Liver (tissue), 9 donors: ENCODE measurements around the gene TMEM135. TPM values are rescaled to one million over a fixed set of nuclear protein-coding genes. Genes with fewer than 3 reads are reported as not detected.

Experiments used
- DNase-seq: peaks from one replicate; pipeline ENCODE4 v3.0.0-alpha.2; 2017; ENCODE audit warnings: low spot score
- H3K27ac ChIP-seq, 2 donors: one replicate each; pipeline ENCODE4 v1.7.0; 2013; ENCODE audit warnings: inconsistent platforms in 2 of 2, low read length in 2 of 2, control low read depth in 1 of 2, low read depth in 1 of 2, mild to moderate bottlenecking in 1 of 2
- H3K27me3 ChIP-seq, 4 donors: one replicate each; pipeline versions ENCODE4 v1.6.1 to v1.7.0; 2013; ENCODE audit warnings: low read length in 3 of 4, inconsistent platforms in 1 of 4, mild to moderate bottlenecking in 1 of 4, moderate library complexity in 1 of 4; ENCODE audit not compliant: control insufficient read depth in 4 of 4, insufficient read depth in 4 of 4
- H3K36me3 ChIP-seq, 4 donors: one replicate each; pipeline versions ENCODE4 v1.6.1 to v1.7.0; 2013; ENCODE audit warnings: low read length in 3 of 4, mild to moderate bottlenecking in 3 of 4, low read depth in 1 of 4, moderate library complexity in 1 of 4; ENCODE audit not compliant: control insufficient read depth in 4 of 4, insufficient read depth in 3 of 4
- H3K4me1 ChIP-seq, 4 donors: one replicate each; pipeline versions ENCODE4 v1.6.1 to v1.7.0; 2013; ENCODE audit warnings: low read length in 3 of 4, mild to moderate bottlenecking in 3 of 4, moderate library complexity in 1 of 4; ENCODE audit not compliant: control insufficient read depth in 4 of 4, insufficient read depth in 4 of 4
- H3K4me3 ChIP-seq, 3 donors: one replicate each; pipeline versions ENCODE4 v1.6.1 to v1.7.0; 2013; ENCODE audit warnings: low read length in 3 of 3, control low read depth in 1 of 3, low read depth in 1 of 3, mild to moderate bottlenecking in 1 of 3
- H3K9ac ChIP-seq, 2 donors: one replicate each; pipeline ENCODE4 v1.7.0; 2013; ENCODE audit warnings: low read length in 2 of 2, mild to moderate bottlenecking in 2 of 2, moderate library complexity in 2 of 2, control low read depth in 1 of 2, low read depth in 1 of 2
- H3K9me3 ChIP-seq, 4 donors: one replicate each; pipeline versions ENCODE4 v1.6.1 to v1.7.0; 2013; ENCODE audit warnings: low read length in 3 of 4; ENCODE audit not compliant: control insufficient read depth in 4 of 4
- EGR1 ChIP-seq, 2 donors: IDR thresholded peaks; 2 replicates each; pipeline ENCODE4 v1.6.1; 2016 to 2018; ENCODE audit warnings: antibody characterized with exemption in 2 of 2, low read depth in 2 of 2
- HNF4A ChIP-seq, 2 donors: conservative IDR thresholded peaks; 2 replicates each; pipeline ENCODE4 v1.6.1; 2016; ENCODE audit warnings: antibody characterized with exemption in 2 of 2, mild to moderate bottlenecking in 2 of 2
- HNF4G ChIP-seq: IDR thresholded peaks from 2 replicates; pipeline ENCODE4 v1.6.1; 2016; ENCODE audit warnings: antibody characterized with exemption
- JUND ChIP-seq, 2 donors: IDR thresholded peaks; 2 replicates each; pipeline ENCODE4 v1.6.1; 2016; ENCODE audit warnings: antibody characterized with exemption in 2 of 2
- RAD21 ChIP-seq, 2 donors: IDR thresholded peaks; 2 replicates each; pipeline ENCODE4 v1.6.1; 2016; ENCODE audit warnings: antibody characterized with exemption in 2 of 2, mild to moderate bottlenecking in 2 of 2
- SP1 ChIP-seq: IDR thresholded peaks from 2 replicates; pipeline ENCODE4 v1.6.1; 2018; ENCODE audit warnings: antibody characterized with exemption, mild to moderate bottlenecking
- TAF1 ChIP-seq: conservative IDR thresholded peaks from 2 replicates; pipeline ENCODE4 v1.6.1; 2016; ENCODE audit warnings: antibody characterized with exemption, mild to moderate bottlenecking
- YY1 ChIP-seq: IDR thresholded peaks from 2 replicates; pipeline ENCODE4 v1.6.1; 2016; ENCODE audit warnings: antibody characterized with exemption, mild to moderate bottlenecking
- ZBTB33 ChIP-seq: IDR thresholded peaks from 2 replicates; pipeline ENCODE4 v1.6.1; 2016; ENCODE audit warnings: antibody characterized with exemption
- WGBS: extraction: QIAGEN DNeasy Blood & Tissue Kit; methylation state at CpG from one replicate; pipeline ENCODE4 v1.1.7; 2013; 5-methylcytosine and 5-hydroxymethylcytosine counted together
- polyA plus RNA-seq, 2 donors: library from polyadenylated mRNA; stranded (reverse) in 1 of 2; unstranded in 1 of 2; fragments of 200-250 nt in 1 of 2; fragments of >200 nt in 1 of 2; fragmentation: Nextera tagmentation in 1 of 2; extraction: Ambion mirVana in 1 of 2; gene quantifications; one replicate each; pipeline versions ENCODE4 v1.2.1 to v1.2.3, GENCODE V29; 2013 to 2015
- total RNA-seq, 2 donors: library from RNA; depleted of rRNA; stranded (reverse); fragments of >200 nt; gene quantifications; one replicate each; pipeline ENCODE4 v1.2.3, GENCODE V29; 2014
- TF ChIP-seq, protein P1 (sequence below): fragments of 150-350 bp; IDR thresholded peaks from 2 replicates; pipeline ENCODE4 v1.5.1; 2017; ENCODE audit warnings: improper control_type of control experiment, low read depth, low read length; ENCODE audit not compliant: missing input control
- TF ChIP-seq, protein P2 (sequence below): IDR thresholded peaks from 2 replicates; pipeline ENCODE4 v1.6.1; 2016; ENCODE audit warnings: antibody characterized with exemption, mild to moderate bottlenecking
- donor health status: healthy.
- donor health status: healthy.
- donor health status: healthy.
- donor health status: healthy.
- donor health status: healthy.

Gene TMEM135
- total and polyA plus RNA-seq, 4 donors: 10.0 to 38.9 (median 23.5) TPM

DNA sequence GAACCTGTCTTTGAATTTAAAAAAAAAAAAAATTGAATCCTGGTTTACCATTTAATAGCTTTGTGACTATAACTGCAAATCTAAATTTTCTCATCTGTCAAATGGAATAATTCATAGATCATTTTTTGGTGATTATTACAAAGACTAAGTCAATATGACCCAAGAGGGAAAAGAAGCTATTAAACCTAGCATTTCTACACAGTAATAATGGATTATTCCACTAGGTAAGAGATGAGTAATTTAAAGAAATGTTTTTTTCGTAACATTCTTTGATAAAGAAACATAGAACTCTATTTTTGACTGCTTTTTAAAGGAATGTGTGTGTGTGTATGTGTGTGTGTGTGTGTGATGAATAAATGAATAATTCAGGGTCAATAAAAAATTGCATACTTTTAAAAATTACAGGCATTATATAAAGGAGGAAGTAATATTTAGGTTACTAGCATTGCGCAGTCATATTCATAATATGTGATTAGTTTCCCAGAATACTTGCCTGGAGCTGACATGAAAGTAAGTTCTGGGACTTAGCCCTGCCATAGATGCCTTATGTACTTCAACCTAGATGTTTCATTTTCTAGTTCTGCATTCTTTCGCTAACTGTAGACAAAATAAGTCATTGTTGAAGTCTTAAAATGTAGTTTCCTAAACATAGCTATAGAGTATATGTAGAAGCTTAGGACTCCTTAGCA lies 72.9 kb downstream of the TMEM135 start:
- Histone ChIP-seq H3K27me3 (no peaks in the 10 kb centered on the region), H3K9ac (no peak overlapping the region), H3K4me3 (no peak overlapping the region), H3K9me3 (no peaks in the 10 kb centered on the region), H3K36me3 (no peaks in the 10 kb centered on the region), H3K27ac (no peak overlapping the region), H3K4me1 (no peaks in the 10 kb centered on the region)
- TF ChIP-seq, protein P1, sequence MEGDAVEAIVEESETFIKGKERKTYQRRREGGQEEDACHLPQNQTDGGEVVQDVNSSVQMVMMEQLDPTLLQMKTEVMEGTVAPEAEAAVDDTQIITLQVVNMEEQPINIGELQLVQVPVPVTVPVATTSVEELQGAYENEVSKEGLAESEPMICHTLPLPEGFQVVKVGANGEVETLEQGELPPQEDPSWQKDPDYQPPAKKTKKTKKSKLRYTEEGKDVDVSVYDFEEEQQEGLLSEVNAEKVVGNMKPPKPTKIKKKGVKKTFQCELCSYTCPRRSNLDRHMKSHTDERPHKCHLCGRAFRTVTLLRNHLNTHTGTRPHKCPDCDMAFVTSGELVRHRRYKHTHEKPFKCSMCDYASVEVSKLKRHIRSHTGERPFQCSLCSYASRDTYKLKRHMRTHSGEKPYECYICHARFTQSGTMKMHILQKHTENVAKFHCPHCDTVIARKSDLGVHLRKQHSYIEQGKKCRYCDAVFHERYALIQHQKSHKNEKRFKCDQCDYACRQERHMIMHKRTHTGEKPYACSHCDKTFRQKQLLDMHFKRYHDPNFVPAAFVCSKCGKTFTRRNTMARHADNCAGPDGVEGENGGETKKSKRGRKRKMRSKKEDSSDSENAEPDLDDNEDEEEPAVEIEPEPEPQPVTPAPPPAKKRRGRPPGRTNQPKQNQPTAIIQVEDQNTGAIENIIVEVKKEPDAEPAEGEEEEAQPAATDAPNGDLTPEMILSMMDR: no peak
- TF ChIP-seq EGR1 (IDR thresholded peaks at IDR 0.05; ENCODE audit: low read depth in 2 of 2): no peak
- no peak for TF ChIP-seq HNF4A (conservative IDR thresholded peaks at IDR 0.05)
- WGBS: 67% methylated on average over 3 of the region's 3 CpGs
- no peak for DNase-seq

DNA sequence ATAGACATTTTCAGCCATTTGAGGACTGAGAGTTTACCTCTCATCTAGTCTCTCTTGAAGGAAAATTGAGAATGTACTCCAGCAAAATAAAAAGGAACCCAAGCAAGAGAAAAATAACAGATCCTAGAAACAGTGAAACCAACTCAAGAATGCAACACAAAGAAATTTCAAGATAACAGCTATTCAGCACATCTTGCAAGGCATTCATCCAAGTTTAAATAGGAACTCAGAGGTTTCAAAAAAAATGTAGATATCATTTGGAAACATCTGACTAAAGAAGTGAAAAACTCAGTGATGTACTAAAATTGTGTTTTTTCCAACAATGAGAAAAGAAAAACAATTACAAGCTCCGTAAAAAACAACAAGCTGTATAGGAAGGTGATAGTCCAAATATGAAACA lies 76.4 kb downstream of the TMEM135 start:
- no peak overlapping the region for H3K9ac ChIP-seq
- WGBS: 83% methylated on average over 1 of the region's 1 CpG

More for the DNA sequence above, 76.4 kb downstream of the TMEM135 start:
- H3K36me3 ChIP-seq: no peaks in the 10 kb centered on the region
- H3K9me3 ChIP-seq: no peaks in the 10 kb centered on the region
- no peak overlapping the region for H3K4me3 ChIP-seq
- H3K27me3 ChIP-seq: no peaks in the 10 kb centered on the region
- no peak for DNase-seq
- no peak overlapping the region for H3K27ac ChIP-seq
- TF ChIP-seq ZBTB33 (no peak), RAD21 (IDR thresholded peaks at IDR 0.05) (no peak), JUND (IDR thresholded peaks at IDR 0.05) (no peak), SP1 (no peak), HNF4G (no peak), TAF1 (no peak), YY1 (no peak)
- TF ChIP-seq, protein P2, sequence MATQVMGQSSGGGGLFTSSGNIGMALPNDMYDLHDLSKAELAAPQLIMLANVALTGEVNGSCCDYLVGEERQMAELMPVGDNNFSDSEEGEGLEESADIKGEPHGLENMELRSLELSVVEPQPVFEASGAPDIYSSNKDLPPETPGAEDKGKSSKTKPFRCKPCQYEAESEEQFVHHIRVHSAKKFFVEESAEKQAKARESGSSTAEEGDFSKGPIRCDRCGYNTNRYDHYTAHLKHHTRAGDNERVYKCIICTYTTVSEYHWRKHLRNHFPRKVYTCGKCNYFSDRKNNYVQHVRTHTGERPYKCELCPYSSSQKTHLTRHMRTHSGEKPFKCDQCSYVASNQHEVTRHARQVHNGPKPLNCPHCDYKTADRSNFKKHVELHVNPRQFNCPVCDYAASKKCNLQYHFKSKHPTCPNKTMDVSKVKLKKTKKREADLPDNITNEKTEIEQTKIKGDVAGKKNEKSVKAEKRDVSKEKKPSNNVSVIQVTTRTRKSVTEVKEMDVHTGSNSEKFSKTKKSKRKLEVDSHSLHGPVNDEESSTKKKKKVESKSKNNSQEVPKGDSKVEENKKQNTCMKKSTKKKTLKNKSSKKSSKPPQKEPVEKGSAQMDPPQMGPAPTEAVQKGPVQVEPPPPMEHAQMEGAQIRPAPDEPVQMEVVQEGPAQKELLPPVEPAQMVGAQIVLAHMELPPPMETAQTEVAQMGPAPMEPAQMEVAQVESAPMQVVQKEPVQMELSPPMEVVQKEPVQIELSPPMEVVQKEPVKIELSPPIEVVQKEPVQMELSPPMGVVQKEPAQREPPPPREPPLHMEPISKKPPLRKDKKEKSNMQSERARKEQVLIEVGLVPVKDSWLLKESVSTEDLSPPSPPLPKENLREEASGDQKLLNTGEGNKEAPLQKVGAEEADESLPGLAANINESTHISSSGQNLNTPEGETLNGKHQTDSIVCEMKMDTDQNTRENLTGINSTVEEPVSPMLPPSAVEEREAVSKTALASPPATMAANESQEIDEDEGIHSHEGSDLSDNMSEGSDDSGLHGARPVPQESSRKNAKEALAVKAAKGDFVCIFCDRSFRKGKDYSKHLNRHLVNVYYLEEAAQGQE: no peak
- H3K4me1 ChIP-seq: no peaks in the 10 kb centered on the region
